ENCODE measurements around the gene GCSH.

- no peak for TF ChIP-seq POLR2A (IDR thresholded peaks at IDR 0.05)
- TF ChIP-seq, protein P1, sequence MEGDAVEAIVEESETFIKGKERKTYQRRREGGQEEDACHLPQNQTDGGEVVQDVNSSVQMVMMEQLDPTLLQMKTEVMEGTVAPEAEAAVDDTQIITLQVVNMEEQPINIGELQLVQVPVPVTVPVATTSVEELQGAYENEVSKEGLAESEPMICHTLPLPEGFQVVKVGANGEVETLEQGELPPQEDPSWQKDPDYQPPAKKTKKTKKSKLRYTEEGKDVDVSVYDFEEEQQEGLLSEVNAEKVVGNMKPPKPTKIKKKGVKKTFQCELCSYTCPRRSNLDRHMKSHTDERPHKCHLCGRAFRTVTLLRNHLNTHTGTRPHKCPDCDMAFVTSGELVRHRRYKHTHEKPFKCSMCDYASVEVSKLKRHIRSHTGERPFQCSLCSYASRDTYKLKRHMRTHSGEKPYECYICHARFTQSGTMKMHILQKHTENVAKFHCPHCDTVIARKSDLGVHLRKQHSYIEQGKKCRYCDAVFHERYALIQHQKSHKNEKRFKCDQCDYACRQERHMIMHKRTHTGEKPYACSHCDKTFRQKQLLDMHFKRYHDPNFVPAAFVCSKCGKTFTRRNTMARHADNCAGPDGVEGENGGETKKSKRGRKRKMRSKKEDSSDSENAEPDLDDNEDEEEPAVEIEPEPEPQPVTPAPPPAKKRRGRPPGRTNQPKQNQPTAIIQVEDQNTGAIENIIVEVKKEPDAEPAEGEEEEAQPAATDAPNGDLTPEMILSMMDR (IDR thresholded peaks at IDR 0.05): no peak
These were observed 30.9 kb upstream of the GCSH start for GRCh38 chr16:81127051-81127450.

All from lower leg skin (tissue), 3 donors.